H1 (cell line): ENCODE data around the gene COL4A1. TPM values are rescaled to one million over a fixed set of nuclear protein-coding genes. Genes with fewer than 3 reads are reported as not detected.

Source experiments
- CTCF ChIA-PET: fragments of 300-600 bp; sonication (Branson Sonifier 250); formaldehyde crosslinking; loops from one replicate; lab custom pipeline; 2021; ENCODE audit not compliant: partially characterized antibody; lab: Charles Lee
- POLR2A ChIA-PET: fragments of 300-600 bp; sonication (Branson Sonifier 250); formaldehyde crosslinking; loops from one replicate; lab custom pipeline; 2021; ENCODE audit warnings: inconsistent platforms; ENCODE audit not compliant: partially characterized antibody; lab: Charles Lee
- DNase-seq, 2 experiments: peaks; one replicate each; pipeline versions ENCODE4 v3.0.0 to v3.0.0-alpha.2; 2010 to 2022; ENCODE audit warnings: low spot score in 2 of 2, low read depth in 1 of 2, mixed read lengths in 1 of 2
- FAIRE-seq: peaks from 2 replicates; lab custom pipeline; 2011; peaks lifted over from hg19 to GRCh38; lab: Jason Lieb, UNC
- H2AFZ ChIP-seq: 2 replicates; pipeline ENCODE4 v1.8.1; 2012; ENCODE audit warnings: low read length, inconsistent platforms
- H2AK5ac ChIP-seq: 2 replicates; pipeline ENCODE4 v1.6.1; 2013; ENCODE audit warnings: low read depth, low read length
- H2BK120ac ChIP-seq: replicated peaks from 2 replicates; pipeline ENCODE3; 2013; ENCODE audit warnings: low read depth, low read length, inconsistent platforms
- H2BK12ac ChIP-seq: 2 replicates; pipeline ENCODE4 v1.6.1; 2013; ENCODE audit warnings: low read depth, low read length
- H2BK15ac ChIP-seq: 2 replicates; pipeline ENCODE4 v1.6.1; 2013; ENCODE audit warnings: low read length
- H2BK20ac ChIP-seq: 2 replicates; pipeline ENCODE4 v1.6.1; 2013; ENCODE audit warnings: low read length
- H2BK5ac ChIP-seq: 2 replicates; pipeline ENCODE4 v1.6.1; 2013; ENCODE audit warnings: low read depth, low read length
- H3K14ac ChIP-seq: 2 replicates; pipeline ENCODE4 v1.6.1; 2013; ENCODE audit warnings: inconsistent platforms; ENCODE audit not compliant: insufficient read length
- H3K18ac ChIP-seq: 2 replicates; pipeline ENCODE4 v1.6.1; 2013; ENCODE audit warnings: low read length; ENCODE audit errors: extremely low read depth
- H3K23ac ChIP-seq: 2 replicates; pipeline ENCODE4 v1.6.1; 2013; ENCODE audit warnings: inconsistent platforms; ENCODE audit not compliant: insufficient read length
- H3K23me2 ChIP-seq: 2 replicates; pipeline ENCODE4 v1.6.1; 2013; ENCODE audit warnings: low read depth, low read length
- H3K27ac ChIP-seq: 2 replicates; pipeline ENCODE4 v1.6.1; 2011; ENCODE audit warnings: low read depth, low read length, inconsistent platforms
- H3K27me3 ChIP-seq, 4 experiments: replicated peaks in 1 of 4; 1 replicate in 1 of 4; 2 replicates in 3 of 4; pipeline versions ENCODE4 v1.6.1 to v1.8.1; 2011 to 2013; ENCODE audit warnings: low read length in 3 of 4, mild to moderate bottlenecking in 3 of 4, inconsistent platforms in 2 of 4, mixed read lengths in 2 of 4, moderate library complexity in 1 of 4; ENCODE audit not compliant: control insufficient read depth in 3 of 4, insufficient read depth in 3 of 4; ENCODE audit errors: extremely low read depth in 1 of 4
- H3K36me3 ChIP-seq, 4 experiments: 2 replicates each; pipeline versions ENCODE4 v1.6.1 to v1.8.1; 2011 to 2013; ENCODE audit warnings: mild to moderate bottlenecking in 4 of 4, low read length in 3 of 4, moderate library complexity in 2 of 4, control low read depth in 1 of 4, inconsistent platforms in 1 of 4; ENCODE audit not compliant: insufficient read depth in 4 of 4, control insufficient read depth in 2 of 4
- H3K4ac ChIP-seq: replicated peaks from 2 replicates; pipeline ENCODE3; 2013; ENCODE audit warnings: low read length, low read depth, mixed read lengths, inconsistent platforms; ENCODE audit not compliant: insufficient read length
- H3K4me1 ChIP-seq, 4 experiments: replicated peaks in 1 of 4; 1 replicate in 1 of 4; 2 replicates in 3 of 4; pipeline versions ENCODE4 v1.6.1 to v1.8.1; 2011 to 2013; ENCODE audit warnings: low read length in 3 of 4, inconsistent platforms in 2 of 4, mixed read lengths in 1 of 4; ENCODE audit not compliant: insufficient read depth in 4 of 4, control insufficient read depth in 3 of 4
- H3K4me2 ChIP-seq, 2 experiments: 2 replicates each; pipeline versions ENCODE4 v1.6.1 to v1.8.1; 2011 to 2013; ENCODE audit warnings: low read depth in 2 of 2, low read length in 2 of 2, control low read depth in 1 of 2, inconsistent platforms in 1 of 2, mild to moderate bottlenecking in 1 of 2; ENCODE audit not compliant: insufficient read depth in 1 of 2
- H3K4me3 ChIP-seq, 4 experiments: fragments of 200-600, 300-600 bp in 1 of 4; sonication (generic), shearing (Covaris generic), sonication (Bioruptor Twin) in 1 of 4; 2 replicates each; pipeline versions ENCODE4 v1.5.1 to v1.8.1; 2011 to 2016; ENCODE audit warnings: low read length in 4 of 4, low read depth in 3 of 4, control low read depth in 2 of 4, inconsistent platforms in 2 of 4, mild to moderate bottlenecking in 2 of 4, mixed read lengths in 1 of 4, moderate library complexity in 1 of 4; ENCODE audit not compliant: insufficient read depth in 2 of 4; ENCODE audit errors: extremely low read depth in 1 of 4
- H3K56ac ChIP-seq: replicated peaks from 2 replicates; pipeline ENCODE3; 2013; ENCODE audit warnings: low read depth, mild to moderate bottlenecking, mixed read lengths, low read length, inconsistent platforms; ENCODE audit not compliant: insufficient read length
- H3K79me1 ChIP-seq: 2 replicates; pipeline ENCODE4 v1.6.1; 2013; ENCODE audit warnings: low read depth, low read length, control low read depth
- H3K79me2 ChIP-seq, 2 experiments: 2 replicates each; pipeline versions ENCODE4 v1.6.1 to v1.8.1; 2012 to 2013; ENCODE audit warnings: low read length in 2 of 2, mild to moderate bottlenecking in 2 of 2, inconsistent platforms in 1 of 2; ENCODE audit not compliant: insufficient read depth in 2 of 2, control insufficient read depth in 1 of 2
- H3K9ac ChIP-seq, 4 experiments: replicated peaks in 1 of 4; 1 replicate in 1 of 4; 2 replicates in 3 of 4; pipeline versions ENCODE4 v1.6.1 to v1.8.1; 2011 to 2013; ENCODE audit warnings: low read depth in 3 of 4, low read length in 3 of 4, control low read depth in 2 of 4, mild to moderate bottlenecking in 2 of 4, moderate library complexity in 2 of 4, inconsistent platforms in 1 of 4; ENCODE audit errors: extremely low read depth in 1 of 4
- H3K9me3 ChIP-seq, 2 experiments: 2 replicates each; pipeline versions ENCODE4 v1.6.1 to v1.8.1; 2012 to 2013; ENCODE audit warnings: mild to moderate bottlenecking in 2 of 2, moderate library complexity in 2 of 2, control low read depth in 1 of 2, inconsistent platforms in 1 of 2, low read depth in 1 of 2, low read length in 1 of 2, mixed read lengths in 1 of 2; ENCODE audit not compliant: insufficient read depth in 2 of 2
- H4K20me1 ChIP-seq, 2 experiments: replicated peaks in 1 of 2; 2 replicates each; pipeline versions ENCODE3 to v1.8.1; 2011 to 2013; ENCODE audit warnings: inconsistent platforms in 2 of 2, low read length in 2 of 2, mild to moderate bottlenecking in 1 of 2; ENCODE audit not compliant: insufficient read depth in 2 of 2, control insufficient read depth in 1 of 2
- H4K5ac ChIP-seq: 2 replicates; pipeline ENCODE4 v1.6.1; 2013; ENCODE audit warnings: low read length, low read depth, mixed read lengths, inconsistent platforms; ENCODE audit not compliant: insufficient read length
- H4K8ac ChIP-seq: 2 replicates; pipeline ENCODE4 v1.8.0; 2013; ENCODE audit warnings: mild to moderate bottlenecking, moderate library complexity, low read length, inconsistent platforms; ENCODE audit not compliant: insufficient read depth; ENCODE audit errors: extremely low read depth
- H4K91ac ChIP-seq: replicated peaks from 2 replicates; pipeline ENCODE3; 2013; ENCODE audit warnings: low read length, mixed read lengths, inconsistent platforms; ENCODE audit not compliant: insufficient read length
- ATF2 ChIP-seq: IDR thresholded peaks from 2 replicates; pipeline ENCODE4 v1.6.1; 2012; ENCODE audit warnings: low read length, inconsistent platforms
- CREB1 ChIP-seq: IDR thresholded peaks from 2 replicates; pipeline ENCODE4 v1.6.1; 2012; ENCODE audit warnings: inconsistent platforms
- FOSL1 ChIP-seq: IDR thresholded peaks from 2 replicates; pipeline ENCODE4 v1.6.1; 2011; ENCODE audit warnings: mild to moderate bottlenecking, low read depth, low read length, moderate library complexity; ENCODE audit not compliant: insufficient read depth
- NRF1 ChIP-seq: IDR thresholded peaks from 2 replicates; pipeline ENCODE4 v1.6.1; 2011; ENCODE audit warnings: mild to moderate bottlenecking, low read depth, low read length, improper control_type of control experiment
- WGBS, 2 experiments: shearing (Covaris generic) in 1 of 2; methylation state at CpG; one replicate each; pipeline versions ENCODE4 v1.1.6 to v1.1.7; 2013 to 2015; ENCODE audit warnings: low lambda C conversion rate in 2 of 2, mixed read lengths in 2 of 2, inconsistent platforms in 1 of 2, low coverage in 1 of 2, missing lambda C conversion rate in 1 of 2; ENCODE audit not compliant: insufficient replicate concordance in 2 of 2, insufficient coverage in 1 of 2, insufficient read length in 1 of 2; ENCODE audit errors: extremely low coverage in 1 of 2, missing lambda C conversion rate in 1 of 2; 5-methylcytosine and 5-hydroxymethylcytosine counted together
- polyA plus RNA-seq, 7 experiments: library from polyadenylated mRNA; depleted of rRNA in 3 of 7; stranded (reverse) in 5 of 7; unstranded in 2 of 7; fragments of >200 nt in 5 of 7; fragments of 200-250 nt in 2 of 7; gene quantifications; 1 replicate in 5 of 7; 2 replicates in 1 of 7; 4 replicates in 1 of 7; pipeline versions ENCODE4 v1.2.1 to v1.2.3, GENCODE V29; 2011 to 2013; ENCODE audit warnings: missing spikeins in 2 of 7, mixed read lengths in 2 of 7
- total RNA-seq: library from RNA; stranded (reverse); fragmentation: NEBNext Ultra II Directional; extraction: Animal tissue kit (Norgen Biotek cat#: 25700); gene quantifications from 2 replicates; pipeline ENCODE4 v1.2.1, GENCODE V29; 2021

COL4A1 gene
- total and polyA plus RNA-seq, 2 of the 8 experiments (the other 6 are each of a cell fraction or from before 2014, with no cell fraction given), result 30.7 to 82.0 TPM

- DNase-seq (no peak), FAIRE-seq (no peak)
- no peak overlapping the region for H2AFZ ChIP-seq
- no peak for TF ChIP-seq ATF2
- TF ChIP-seq FOSL1, result no peak
- TF ChIP-seq NRF1, result no peak
- no peak for TF ChIP-seq CREB1
- H4K91ac ChIP-seq, result no peak overlapping the region
- no peak overlapping the region for H2AK5ac ChIP-seq
- H3K79me2 ChIP-seq, result peaks cover 0 to 9% of the 10 kb centered on the region in 2 experiments; a peak in 1 of 4 replicates
- no peak overlapping the region for H3K4ac ChIP-seq
- no peak overlapping the region for H3K4me2 ChIP-seq
- H3K56ac ChIP-seq, result no peak overlapping the region
- no peak overlapping the region for H3K4me3 ChIP-seq
- H3K14ac ChIP-seq, result no peak overlapping the region
- CTCF ChIA-PET, result interaction anchor here (0.9 to 1.2 kb wide), 4 partner anchors 10 to 46 kb away, joined by 3 read pairs; partner anchors contain the start of genes COL4A1 and COL4A2
- no peaks in the 10 kb centered on the region for H4K20me1 ChIP-seq
- no peak overlapping the region for H3K18ac ChIP-seq
- no peak overlapping the region for H4K8ac ChIP-seq
- no peak overlapping the region for H4K5ac ChIP-seq
- no peak overlapping the region for H2BK20ac ChIP-seq
- H2BK12ac ChIP-seq, result no peak overlapping the region
- H3K79me1 ChIP-seq, result no peaks in the 10 kb centered on the region
- no peak overlapping the region for H3K27ac ChIP-seq
- POLR2A ChIA-PET, result interaction anchor here (4.6 kb wide), 1 partner anchor 10 kb away, joined by 34 read pairs; the partner anchor contains the start of genes COL4A1 and COL4A2
- no peak overlapping the region for H2BK120ac ChIP-seq
- no peaks in the 10 kb centered on the region for H3K27me3 ChIP-seq
- no peaks in the 10 kb centered on the region for H3K23me2 ChIP-seq
- H3K36me3 ChIP-seq, result no peaks in the 10 kb centered on the region
- H3K4me1 ChIP-seq, result peaks cover 6 to 13% (median 9%) of the 10 kb centered on the region in 4 experiments; a peak in 6 of 7 replicates
- H2BK5ac ChIP-seq, result no peak overlapping the region
- H3K23ac ChIP-seq, result no peak overlapping the region
- H2BK15ac ChIP-seq, result no peak overlapping the region
- WGBS, 2 experiments, result 90% methylated on average over 6 of the region's 6 CpGs; no CpG with 5 or more reads in 1 of the 2 experiments
- H3K9me3 ChIP-seq, result no peaks in the 10 kb centered on the region
- H3K9ac ChIP-seq, result no peak overlapping the region
Measured at GRCh38 chr13:110297011-110297410, 9.9 kb downstream of the COL4A1 start.
